GM21717 (cell line): Measurements from ENCODE around the gene SCD.
"Not testable (repeated sequence)": the region's sequence is repeated elsewhere in the genome, so short reads cannot be mapped to it uniquely, and the experiment has no call there.

Experiments used
- ATAC-seq: cut with Tn5 transposase; IDR thresholded peaks from one replicate; pipeline ENCODE4 v1.9.1; 2021; ENCODE audit warnings: mild to moderate bottlenecking, moderate library complexity; ENCODE audit not compliant: unreplicated experiment

SCD gene

DNA sequence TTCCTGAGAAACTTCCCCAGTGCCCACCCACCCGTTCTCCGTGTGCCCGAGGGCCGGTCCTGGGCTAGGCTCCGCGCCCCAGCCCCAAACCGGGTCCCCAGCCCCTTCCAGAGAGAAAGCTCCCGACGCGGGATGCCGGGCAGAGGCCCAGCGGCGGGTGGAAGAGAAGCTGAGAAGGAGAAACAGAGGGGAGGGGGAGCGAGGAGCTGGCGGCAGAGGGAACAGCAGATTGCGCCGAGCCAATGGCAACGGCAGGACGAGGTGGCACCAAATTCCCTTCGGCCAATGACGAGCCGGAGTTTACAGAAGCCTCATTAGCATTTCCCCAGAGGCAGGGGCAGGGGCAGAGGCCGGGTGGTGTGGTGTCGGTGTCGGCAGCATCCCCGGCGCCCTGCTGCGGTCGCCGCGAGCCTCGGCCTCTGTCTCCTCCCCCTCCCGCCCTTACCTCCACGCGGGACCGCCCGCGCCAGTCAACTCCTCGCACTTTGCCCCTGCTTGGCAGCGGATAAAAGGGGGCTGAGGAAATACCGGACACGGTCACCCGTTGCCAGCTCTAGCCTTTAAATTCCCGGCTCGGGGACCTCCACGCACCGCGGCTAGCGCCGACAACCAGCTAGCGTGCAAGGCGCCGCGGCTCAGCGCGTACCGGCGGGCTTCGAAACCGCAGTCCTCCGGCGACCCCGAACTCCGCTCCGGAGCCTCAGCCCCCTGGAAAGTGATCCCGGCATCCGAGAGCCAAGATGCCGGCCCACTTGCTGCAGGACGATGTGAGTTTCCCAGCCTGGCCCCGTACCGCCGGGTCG is at the start of gene SCD:
TSS of gene SCD (plus strand) at position 469 of the 803 bp plus-strand sequence. CDS start at position 741, 272 bp downstream.
- ATAC-seq: peak; percentile 95

DNA sequence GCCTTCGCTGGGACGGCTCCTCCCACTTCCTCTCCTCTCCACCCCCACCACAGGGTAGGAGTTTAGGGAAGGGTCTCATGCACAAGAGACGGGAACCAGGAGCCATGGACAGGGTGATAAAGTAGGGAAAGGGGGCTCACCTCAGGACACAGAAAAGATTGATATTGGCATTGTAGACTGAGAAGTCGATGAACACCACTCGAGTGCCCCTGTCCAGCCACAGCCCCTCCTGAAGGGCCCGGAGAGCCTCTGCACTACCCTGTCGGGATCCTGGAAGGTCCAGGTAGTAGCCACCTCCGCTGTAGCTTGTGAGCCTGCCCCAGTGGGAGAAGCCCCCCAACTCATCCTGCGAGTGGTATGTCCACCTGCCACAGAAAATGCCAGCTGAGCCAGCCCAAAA is 49.8 kb upstream of the SCD start:
- no peak for ATAC-seq

DNA sequence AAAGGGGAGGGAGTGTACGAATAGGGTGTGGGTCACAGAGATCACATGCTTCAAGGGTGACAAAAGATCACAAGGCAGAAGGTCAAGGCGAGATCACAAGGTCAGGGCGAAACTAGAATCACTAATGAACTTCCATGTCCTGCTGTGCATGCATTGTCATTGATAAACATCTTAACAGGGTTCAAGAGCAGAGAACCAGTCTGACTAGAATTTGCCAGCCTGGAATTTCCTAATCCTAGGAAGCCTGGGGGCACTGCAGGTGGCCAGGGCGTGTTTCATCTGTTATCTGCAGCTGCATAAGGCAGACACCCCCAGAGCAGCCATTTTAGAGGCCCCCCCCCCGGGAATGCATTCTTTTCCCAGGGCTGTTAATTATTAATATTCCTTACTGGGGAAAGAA is 45.9 kb upstream of the SCD start:
- not testable (repeated sequence) for ATAC-seq

DNA sequence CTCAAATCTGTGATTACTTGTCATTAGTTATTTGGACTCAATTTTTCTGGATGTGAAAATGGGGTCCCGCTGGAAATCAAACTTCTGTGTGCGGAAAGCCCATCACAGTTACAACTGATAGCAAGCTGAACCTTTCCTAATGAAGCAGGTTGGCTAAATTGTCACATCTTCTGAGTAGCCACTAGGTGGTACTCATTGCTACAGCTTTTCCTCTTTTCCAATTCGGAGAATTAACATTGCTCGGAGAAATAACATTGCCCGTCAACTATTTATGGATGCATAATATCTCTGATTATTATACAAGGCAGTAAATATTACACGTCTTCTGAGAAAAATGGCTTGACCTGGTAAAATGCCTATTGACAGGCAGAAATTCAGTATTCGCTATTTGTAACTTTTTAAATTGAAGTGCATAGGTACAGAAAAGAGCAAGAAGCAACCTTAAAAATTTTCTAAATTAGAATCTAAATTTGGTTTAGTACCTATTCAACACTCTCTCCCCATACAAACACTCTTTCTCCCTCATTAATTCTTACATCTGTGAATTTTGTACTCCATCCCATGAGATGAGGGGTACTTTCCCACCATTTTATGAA is 43.2 kb upstream of the SCD start:
- no peak for ATAC-seq

DNA sequence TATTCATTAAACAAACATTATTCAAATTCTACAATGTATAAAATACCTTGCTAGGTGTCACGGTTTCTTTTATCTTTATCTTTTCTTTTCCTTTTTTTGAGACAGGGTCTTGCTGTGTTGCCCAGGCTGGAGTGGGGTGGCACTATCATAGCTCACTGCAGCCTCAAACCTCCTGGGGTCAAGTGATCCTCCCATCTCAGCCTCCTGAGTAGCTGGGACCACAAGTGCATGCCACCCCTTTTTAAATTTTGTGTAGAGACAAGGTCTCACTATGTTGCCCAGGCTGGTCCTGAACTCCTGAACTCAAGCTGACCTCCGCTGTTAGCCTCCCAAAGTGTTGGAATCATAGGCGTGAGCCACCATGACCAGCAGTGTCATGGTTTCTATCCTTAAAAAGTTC is 42.6 kb upstream of the SCD start:
- no peak for ATAC-seq

DNA sequence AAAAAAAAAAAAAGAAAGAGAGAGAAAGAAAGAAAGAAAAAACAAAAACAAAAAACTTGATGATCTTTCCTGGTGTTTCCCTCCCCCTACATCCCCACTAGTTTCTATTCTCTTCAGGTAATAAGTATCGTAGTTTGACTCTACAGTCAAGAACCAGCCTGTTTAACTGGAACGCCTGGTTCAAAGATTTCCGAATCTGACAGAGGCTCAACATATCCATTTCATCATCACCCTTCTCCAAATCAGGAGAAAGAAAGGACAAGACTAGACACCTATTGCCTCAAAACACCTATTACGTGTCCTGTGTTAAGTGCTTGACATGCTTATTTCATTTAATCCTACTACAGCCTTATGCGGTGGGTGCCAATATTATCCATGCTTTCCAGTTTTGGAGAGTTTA is 40.2 kb upstream of the SCD start:
- no peak for ATAC-seq

DNA sequence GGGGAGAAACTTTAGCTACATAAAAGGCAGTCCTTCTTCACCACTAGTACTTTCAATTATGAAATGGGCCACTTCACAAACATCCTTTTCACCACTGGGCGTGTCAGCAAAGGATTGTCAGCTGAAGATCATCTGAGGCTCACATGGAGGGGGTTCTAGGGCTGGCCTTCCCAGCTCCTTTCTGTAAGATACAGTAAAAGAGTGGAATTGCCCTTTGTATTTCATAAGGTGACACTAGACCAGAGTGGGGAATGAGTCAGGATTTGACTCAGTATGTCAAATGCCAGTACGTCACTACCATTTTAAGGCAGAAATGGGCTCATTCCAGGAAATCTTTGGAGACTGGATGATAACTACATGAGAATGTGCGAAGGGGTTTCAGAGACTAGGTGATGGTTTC is 39.3 kb upstream of the SCD start:
- no peak for ATAC-seq

DNA sequence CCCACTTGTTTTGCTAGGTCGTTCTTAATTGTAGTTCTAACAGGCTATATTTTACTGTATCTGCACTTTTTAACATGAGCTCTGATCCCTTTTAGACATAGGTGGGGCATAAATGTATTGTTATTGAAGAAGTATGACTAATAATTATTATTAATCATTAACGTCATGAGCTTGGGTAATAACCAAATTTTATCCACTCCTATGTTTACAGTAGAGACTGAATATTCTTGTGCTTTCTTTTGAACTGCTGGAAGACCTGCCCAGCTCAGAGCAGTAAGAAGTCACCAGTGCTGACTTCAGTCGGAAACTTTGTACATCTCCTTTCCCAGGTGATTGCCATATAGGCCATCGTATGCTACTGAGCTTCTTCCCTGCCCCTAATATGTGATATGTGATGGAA is 35.7 kb upstream of the SCD start:
- ATAC-seq: no peak

DNA sequence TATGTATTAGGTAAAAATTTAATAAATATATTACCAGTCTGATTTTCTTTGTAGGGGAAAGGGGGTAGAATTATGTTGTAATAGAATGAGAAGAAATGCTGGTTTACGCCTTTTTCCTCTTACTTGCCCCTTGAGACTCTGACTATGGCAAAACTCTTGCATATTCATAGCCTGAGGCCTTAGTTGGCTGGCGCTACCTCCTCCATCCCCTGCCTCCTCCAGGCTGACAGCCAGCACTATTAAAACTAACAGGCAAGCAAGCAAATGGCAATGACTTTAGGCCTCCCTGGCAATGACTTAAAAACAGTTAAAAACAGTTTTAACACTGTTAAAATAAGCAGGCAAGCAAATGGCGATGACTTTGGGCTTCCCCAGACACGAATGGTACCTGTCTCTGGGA is 31.4 kb upstream of the SCD start:
- no peak for ATAC-seq

DNA sequence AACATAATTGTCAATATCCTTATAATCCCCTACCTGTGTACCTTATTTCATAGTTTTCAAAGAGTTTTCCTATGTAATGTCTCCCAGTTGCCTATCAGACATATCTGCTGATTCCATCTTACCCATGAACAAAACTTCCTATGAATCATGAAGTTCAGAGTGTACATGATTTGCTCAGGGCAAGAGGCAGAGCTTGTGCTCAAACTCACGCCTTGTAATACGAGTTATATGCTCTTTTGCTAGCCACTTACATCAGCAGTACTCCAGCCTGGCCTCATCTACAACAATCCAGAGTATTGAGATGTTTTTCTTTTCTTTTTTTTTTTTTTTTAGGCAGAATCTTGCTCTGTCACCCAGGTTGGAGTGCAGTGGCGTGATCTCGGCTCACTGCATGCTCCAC is 28.8 kb upstream of the SCD start:
- no peak for ATAC-seq

DNA sequence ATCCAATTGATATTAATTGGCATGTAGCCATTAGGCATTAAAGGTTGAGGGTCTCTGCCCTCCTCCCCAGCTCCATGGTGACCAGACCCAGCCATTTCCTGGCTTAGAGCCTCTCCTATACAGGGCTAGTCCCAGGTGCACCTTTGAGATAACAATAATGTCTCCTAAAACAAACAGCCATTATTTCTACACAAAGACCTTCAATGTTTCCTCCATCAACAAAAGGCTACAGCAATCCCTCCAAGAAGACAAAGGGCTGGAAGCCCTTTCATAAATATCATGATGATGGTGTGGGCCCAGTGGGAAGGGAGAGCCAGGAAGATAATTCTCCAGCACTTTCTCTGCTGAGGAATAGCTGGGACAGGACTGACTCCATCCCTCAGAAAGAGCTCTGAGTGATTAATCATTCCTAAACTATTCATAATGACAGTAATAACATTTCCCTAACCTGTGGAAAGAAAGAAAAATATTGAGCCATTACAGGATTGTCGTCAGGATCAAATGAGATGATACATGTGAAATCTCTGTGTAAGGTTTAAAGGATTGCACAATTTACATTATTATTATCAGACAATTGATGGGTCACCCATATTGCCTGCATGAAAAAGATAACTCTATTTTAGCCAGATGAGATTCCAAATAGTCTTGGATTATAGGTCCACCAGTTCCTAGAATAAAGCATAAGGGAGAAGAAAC is 27.2 kb upstream of the SCD start:
- ATAC-seq: no peak

DNA sequence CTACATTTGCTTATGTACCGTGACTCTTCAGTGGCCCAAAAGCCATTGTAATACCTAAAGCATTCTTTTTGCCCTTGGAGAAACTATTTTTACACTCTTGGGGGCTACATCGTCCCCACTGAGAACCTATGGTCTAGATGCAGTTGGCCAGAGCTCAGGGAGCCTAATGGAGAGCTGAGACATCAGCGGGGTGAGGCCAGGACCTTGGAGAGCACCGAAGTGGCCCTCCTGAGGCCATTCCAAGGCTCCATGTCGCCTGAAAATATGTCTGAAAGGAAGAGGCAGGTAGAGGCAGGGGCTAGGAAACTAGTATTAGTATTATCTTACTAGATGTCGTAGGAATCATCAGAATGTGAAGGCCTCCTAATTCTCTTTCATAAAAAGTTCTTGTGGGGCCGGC is 21.9 kb upstream of the SCD start:
- ATAC-seq: no peak

DNA sequence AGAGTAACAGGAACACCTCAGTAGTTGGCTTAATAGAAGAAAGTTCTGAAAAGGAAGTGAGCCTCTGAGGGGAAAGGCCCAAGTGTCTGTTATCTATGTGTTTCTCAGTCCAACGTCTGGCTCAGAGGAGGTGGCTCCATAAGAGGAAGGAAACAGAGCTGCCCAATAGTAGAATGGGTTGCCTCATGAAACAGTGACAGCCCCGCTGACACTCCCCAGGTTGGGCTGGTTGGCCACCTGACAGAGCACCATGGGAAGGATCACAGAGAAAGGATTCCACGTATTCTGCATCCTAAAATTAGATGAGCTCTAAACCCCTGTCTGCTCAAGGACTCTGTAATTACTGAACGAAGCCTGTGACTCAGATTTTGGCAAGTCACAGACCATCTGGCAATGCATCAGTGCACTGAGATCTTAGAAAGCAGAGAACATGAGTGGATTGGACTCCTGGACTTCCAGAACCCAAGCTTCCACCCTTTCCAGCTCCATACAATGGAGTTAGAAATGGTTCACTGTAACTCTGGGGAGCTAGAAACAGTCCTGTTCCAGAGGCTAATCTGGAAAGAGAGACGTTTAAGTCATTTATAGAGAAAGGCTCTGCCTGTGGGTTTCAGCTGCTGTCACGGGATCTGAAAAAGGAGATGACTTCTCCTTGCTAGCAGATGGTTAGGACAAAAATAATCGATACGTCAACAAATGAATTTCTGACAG is 19.9 kb upstream of the SCD start:
- peak; percentile 95 for ATAC-seq

DNA sequence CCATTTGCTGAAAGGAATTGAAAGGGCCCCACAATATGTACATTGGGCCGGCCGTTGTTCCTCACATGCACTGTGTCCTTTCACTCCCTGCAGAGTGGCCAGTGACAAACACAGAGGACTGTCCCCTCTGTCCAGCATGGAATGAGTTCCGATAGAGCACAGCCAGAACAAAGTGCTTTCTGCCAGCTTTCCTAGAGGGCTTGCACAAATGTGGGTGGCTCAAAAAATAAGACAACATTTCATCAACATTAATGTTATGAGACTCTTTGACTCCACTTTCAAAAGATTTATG is 19.4 kb upstream of the SCD start:
- ATAC-seq: no peak

DNA sequence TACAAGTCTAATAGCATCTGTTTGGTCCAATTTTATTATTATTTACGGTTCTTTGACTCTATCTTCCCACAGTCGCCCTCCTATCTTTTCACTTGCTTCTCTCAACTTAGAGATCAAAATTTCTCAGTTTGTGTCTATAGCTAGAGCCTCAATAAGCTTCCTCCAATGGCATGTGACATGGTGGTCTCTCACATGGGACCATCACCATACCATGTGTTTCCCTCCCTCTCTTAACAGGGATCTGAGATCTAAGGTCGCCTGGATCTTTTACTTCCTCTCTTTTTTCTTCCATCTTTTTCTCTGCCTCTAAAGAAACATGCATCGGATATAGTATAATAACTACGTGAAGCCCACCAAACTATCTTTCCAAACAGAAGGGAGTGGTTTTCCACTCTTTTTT is 18.8 kb upstream of the SCD start:
- no peak for ATAC-seq

DNA sequence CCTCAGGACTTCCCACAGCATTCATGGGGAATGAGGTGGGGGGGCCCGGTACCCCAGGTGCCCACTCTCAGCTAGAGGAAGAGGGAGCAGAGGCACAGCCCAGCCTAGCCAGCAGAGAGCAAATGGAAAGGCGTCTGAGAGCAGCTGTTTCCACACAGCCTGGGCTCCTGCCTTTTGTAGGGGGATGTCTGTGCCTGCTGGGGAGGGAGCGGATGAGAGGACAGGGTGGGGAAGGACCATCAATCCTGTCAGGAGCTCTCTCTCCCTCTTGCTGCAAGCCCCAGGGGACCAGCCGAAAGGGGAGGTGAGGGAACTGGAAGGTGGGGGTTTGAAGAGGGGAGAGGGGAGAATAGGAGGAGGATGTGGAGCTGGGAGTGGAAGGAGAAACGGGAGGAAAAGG is 17.0 kb upstream of the SCD start, which contains the start of gene PKD2L1:
TSS of gene PKD2L1 (minus strand) at position 150 of the 400 bp plus-strand sequence. CDS start at position 25, 125 bp downstream.
- ATAC-seq: no peak

DNA sequence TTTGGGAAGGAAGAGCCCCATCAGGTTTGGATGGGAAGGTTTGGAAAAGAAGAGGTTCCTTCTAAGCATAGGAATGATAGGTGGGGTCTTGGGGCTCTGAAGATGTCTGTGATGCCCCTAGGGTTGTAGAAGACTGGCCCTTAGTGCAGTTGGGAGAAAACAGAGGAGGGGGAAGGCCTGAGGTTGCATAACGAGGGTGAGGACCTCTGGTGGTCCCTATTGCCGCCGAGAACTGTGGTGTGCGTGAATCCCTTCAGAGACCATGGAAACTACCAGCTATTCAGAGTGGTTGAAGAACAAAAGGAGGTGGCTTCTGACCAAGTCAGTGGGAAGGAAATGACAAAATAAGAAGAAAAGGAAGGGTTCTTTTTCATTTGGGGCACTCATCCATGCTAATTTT is 13.9 kb upstream of the SCD start:
- no peak for ATAC-seq

DNA sequence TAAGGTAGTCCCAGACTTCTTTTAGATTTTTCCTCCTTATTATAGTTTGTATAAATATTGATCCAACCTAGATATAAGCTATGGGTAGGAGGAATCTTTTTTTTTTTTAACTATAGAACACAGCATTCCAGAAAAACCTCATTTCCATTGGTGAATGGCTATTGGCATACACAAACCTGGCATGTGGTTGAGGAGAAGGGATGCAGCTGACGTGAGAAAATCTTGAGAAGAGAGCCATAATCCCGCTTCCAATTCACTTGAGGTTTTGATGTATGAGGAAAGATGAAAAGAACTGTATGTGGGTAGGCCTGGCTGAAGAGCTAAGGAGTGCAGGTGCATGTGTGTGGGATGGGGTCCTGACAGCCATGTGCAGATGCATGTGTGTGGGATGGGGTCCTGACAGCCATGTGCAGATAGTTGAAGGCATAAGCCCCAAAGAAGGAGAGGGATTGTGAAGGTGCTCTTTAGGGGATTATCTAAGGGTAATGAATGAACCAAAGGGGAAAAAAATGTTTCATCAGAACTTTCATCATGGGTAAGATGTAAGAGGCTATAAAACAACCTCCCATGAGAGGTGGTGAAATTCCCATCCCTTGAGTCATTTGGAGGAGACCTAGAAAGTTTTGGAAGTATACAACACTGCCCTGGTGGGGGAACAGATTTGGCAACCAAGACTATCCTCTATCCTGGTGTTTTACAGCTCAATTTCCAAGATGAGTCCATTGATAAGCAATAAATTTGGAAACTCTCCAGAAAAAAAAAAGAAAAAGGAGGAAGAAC is 13.2 kb upstream of the SCD start:
- no peak for ATAC-seq

DNA sequence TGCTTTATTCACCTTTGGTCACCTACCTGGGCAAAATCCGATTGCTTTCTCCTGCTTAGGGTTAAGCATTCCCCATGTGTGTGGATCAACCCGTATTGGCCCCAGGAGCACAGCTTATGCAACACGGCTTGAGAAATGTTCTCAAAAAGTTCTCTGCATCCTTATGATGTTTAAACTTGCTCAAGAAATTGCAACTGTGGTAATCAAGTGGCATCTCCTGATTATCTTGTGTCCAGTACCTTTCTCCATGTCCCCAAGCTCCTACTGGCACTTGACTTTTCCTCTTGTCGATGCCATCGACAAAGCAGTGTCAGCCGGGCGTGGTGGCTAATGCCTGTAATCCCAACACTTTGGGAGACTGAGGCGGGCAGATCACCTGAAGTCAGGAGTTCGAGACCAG is 12.3 kb upstream of the SCD start:
- no peak for ATAC-seq

DNA sequence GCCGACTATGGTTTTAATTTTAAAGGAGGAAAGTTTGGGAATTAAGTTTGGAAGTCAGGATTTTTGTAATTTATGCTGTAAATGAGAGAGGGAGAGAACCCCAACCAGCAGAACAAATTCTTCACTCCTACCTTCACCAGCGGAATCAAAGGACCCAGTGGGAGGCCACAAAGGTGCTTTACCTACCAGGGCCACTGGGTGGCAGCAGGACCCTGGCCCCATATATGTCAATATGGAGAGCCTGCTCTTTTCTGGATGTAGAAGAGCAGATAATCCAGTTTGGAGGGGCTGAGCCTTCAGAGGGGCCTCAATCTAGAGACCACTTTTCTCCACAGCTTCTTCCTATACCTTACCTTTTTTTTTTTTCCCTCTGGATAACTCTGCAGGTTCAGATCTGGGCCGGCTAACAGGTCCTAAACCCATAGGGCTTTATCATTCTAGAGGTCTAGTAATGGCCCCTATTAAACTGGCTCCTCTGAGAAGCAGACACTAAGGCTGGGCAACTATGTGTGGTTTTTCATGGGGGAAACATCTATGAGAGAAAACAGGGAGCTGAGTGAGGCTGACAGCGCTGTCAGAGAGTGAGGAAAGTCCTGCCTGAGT is 8.5 kb upstream of the SCD start:
- no peak for ATAC-seq
